Anterior cingulate cortex (tissue), 58 donors: ENCODE data around the gene ARHGAP32.

Experiments used
- DNase-seq, 58 donors: peaks; one replicate each; lab custom pipeline; 2025; lab: John Stamatoyannopoulos, UW

ARHGAP32 gene

DNA sequence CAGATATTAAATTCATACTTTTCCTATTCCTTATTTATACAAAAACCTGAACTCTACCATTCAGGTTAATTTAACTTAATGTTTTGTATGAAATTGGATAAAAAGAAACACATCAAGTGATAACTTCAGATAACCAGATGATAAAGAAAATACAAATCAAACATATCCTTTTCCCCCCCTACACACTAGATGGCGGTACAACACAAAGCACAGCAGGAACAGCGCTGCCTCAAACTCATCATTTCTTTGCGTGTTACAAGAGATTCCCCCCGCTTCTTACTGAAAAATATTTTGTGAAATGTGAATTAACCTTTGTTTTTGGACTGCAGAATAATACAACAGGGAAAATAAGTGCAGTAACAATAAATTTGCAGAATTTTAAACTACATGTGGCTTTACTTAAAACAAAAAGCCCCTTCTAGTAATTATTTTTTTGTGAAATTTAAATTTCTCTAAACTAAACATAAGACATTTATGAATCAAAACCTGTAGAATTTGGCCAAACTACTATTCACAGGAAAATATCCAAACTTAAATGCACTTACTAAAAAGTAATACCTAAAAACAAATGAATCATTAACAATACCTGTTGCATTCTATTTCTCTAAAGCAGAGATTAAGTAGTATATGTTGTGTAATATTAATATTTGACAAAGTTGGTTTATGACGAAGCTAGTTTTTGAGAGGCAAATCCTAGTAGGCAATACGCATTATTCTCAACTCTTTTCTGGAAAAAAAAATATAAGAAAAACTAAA is 74.4 kb downstream of the ARHGAP32 start:
- peak in 18 of 58 donors; percentile 2 to 55 (median 14) for DNase-seq

- DNase-seq, result no peak
These were observed 76.2 kb downstream of the ARHGAP32 start for GRCh38 chr11:129115652-129116586.

DNA sequence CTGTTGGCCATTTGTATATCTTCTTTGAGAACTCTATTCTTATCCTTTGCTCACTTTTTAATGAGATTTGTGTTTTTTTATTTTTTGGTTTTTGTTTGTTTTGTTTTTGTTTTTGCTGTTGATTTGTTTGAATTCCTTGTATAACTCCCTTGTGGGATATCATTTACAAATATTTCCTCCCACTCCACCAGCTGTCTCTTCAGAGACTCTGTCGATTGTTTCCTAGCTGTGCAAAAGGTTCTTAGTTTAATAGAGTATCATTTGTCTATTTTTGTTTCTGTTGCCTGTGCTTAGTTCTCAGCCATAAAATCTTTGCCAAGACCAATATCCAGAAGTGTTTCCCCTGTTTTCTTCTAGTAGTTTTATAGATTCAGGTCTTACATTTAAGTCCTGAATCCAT is 82.4 kb downstream of the ARHGAP32 start:
- DNase-seq, result no peak

GRCh38 chr11:129106788-129107187 is 85.3 kb downstream of the ARHGAP32 start:
- DNase-seq, result no peak

- no peak for DNase-seq
These were observed 89.4 kb downstream of the ARHGAP32 start for GRCh38 chr11:129102756-129103155.

DNA sequence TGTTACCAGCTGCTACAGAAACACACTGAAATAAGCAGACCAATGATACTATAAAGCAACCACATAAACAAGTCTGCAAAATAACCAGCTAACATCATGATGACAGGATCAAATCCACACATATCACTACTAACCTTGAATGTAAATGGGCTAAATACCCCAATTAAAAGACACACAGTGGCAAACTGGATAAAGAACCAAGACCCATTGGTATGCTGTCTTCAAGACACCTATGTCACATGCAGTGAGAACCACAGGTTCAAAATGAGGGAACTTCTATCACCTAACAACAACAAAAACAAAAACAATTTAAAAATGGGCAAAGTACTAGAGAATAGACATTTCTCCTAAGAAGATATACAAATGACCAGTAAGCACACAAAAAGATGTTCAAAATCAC is 89.9 kb downstream of the ARHGAP32 start:
- no peak for DNase-seq

- no peak for DNase-seq
These were observed 98.8 kb downstream of the ARHGAP32 start for GRCh38 chr11:129093283-129093682.

DNA sequence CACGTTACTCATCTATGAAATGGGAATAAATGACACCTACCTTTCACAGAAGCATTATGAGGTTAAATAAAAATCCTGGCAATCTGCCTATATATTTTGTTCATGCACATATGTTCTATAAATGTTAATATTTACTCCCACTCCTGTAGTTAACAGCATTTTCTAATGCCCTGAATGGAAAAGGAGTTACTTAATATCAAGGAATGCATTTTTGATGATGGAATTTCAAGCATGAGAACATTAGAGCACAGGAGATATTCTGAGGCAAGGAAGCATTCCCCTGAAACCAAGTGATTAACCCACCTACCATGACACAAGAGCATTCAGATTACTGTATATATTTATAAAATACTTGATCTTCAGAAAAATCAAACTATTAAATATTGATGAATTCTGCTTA is 102.1 kb downstream of the ARHGAP32 start:
- no peak for DNase-seq

DNA sequence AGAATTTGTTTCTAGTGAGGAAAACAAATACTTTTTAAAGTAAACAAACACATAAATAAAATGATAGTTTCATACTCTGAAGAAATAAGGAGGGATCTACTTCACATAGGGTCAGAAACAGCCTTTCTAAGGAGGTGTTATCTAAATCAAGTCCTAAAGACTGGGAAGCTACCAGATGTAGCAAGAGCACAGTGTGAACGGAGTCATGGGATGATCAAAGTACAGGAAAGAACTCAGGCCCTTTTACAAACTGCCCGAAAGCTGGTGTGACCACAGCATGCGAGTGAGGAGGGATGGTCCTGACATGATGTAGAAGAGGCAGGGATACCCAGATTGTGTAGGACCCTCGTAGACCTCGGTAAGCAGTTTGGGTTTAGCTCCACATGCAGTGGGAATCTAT is 102.8 kb downstream of the ARHGAP32 start:
- DNase-seq, result no peak

DNA sequence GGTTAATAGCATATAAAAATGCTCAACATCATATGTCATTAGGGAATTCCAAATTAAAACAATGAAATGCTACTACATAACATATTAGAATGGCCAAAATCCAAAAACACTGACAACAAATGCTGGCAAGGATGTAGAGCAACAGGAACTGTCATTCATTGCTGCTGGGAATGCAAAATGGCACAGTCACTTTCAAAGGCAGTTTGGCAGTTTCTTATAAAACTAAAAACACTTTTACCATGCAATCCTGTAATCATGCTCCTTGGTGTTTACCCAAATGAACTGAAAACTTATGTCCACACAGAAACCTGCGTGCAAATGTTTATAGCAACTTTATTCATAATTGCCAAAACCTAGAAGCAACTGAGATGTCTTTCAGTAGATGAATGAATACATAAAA is 105.1 kb downstream of the ARHGAP32 start:
- DNase-seq, result no peak

GRCh38 chr11:129077191-129077590 is 114.9 kb downstream of the ARHGAP32 start:
- no peak for DNase-seq

DNA sequence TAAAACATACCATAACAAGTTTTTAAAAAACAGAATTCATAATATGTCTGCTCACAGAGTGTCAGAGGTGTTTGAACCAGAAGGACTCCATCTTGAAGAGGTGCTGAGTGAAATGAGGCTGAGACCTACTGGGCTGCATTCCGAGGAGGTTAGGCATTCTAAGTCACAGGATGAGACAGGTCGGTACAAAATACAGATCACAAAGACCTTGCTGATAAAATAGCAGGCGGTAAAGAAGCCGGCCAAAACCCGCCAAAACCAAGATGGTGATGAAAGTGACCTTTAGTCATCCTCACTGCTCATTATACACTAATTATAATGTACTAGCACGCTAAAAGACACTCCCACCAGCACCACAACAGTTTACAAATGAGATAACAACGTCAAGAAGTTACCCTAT is 116.4 kb downstream of the ARHGAP32 start:
- no peak for DNase-seq

GRCh38 chr11:129067454-129067853 is 124.7 kb downstream of the ARHGAP32 start:
- DNase-seq, result no peak

DNA sequence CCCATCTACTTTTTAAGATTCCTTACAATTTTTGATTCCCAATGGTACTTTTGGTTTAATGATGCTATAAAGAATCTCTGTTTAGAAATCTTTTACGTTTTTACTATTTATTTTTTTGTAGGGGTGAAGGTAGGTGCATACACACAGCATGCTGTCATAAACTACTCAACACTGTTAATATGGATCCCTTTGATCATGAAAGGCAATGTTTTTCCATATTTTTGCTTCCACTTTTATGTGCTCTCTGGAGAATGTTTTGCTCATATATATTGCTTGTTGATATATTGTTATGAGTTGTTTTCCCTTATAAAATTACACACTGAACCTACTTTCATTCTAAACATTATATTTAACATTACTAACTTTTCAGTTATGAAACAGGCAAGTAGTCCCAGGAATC is 125.9 kb downstream of the ARHGAP32 start:
- DNase-seq, result no peak

GRCh38 chr11:129063118-129063517 is 129.0 kb downstream of the ARHGAP32 start:
- no peak for DNase-seq

DNA sequence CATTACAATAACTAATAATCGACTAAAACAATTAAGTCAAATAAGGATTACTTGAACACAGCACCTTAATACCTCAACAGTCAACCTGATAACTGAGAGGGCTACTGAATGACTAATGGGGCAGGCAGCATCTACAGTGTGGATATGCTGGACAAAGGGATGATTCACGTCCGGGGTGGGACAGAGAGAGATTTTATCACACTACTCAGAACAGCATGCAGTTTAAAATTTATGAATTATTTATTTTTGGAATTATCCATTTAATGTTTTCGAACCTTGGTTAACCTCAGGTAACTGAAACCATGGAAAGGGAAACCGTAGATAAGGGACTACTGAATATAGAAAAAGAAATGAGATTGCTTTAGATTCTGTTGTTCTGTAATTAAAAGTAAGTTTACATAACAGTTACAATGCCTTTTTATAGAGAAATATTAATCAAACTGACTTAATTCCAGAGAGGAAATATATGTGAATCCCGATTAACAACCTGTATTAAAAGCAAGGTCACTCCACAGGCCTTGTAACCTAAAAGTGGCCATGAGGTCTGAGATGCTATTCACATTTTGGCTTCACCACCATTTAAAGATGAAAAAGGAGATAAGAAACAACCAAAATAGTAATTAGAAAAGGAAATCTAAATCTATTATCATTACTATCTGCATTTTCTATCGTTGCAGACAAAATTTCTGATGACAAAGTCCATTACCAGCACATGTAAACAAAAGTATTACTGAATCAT is 130.5 kb downstream of the ARHGAP32 start:
- no peak for DNase-seq

DNA sequence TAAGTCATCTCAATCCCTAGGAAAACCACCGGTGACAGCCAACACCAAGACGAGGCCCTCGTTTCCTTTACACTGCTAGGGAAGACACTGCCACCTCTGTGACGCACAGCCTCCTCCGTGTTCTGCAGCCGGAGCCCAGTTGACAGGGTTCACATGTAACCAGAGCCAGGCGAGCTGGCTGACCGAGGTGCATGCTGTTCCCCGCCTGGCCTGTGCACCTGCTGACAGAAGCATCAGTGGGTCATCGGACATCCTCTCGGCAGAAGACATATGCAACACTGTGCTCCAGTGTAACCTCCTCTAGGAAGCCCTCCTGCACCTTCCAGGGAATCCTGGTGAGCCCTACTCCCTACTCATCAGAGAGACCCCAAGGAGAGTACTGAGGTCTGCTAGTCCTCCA is 135.2 kb downstream of the ARHGAP32 start:
- no peak for DNase-seq

GRCh38 chr11:129055196-129055595 is 136.9 kb downstream of the ARHGAP32 start:
- DNase-seq, result no peak

GRCh38 chr11:129048911-129049310 is 143.2 kb downstream of the ARHGAP32 start:
- peak in 1 of 58 donors; percentile 27 for DNase-seq

- no peak for DNase-seq
These were observed 147.0 kb downstream of the ARHGAP32 start for GRCh38 chr11:129045150-129045549.

GRCh38 chr11:129042503-129042902 is 149.6 kb downstream of the ARHGAP32 start:
- no peak for DNase-seq
